ENCODE measurements around the gene IL10RB. TPM values are rescaled to one million over a fixed set of nuclear protein-coding genes. Genes with fewer than 3 reads are reported as not detected.

The IL10RB gene
- total RNA-seq, 4 donors from 2014 or later, result 17.5 to 27.3 (median 21.3) TPM

- 83 to 96% methylated on average over 1 of the region's 1 CpG for WGBS, 2 donors
- no peak overlapping the region for H3K27ac ChIP-seq
- DNase-seq (ENCODE audit: low spot score in 2 of 2), result no peak
- peaks cover 0 to 3% (median 0%) of the 10 kb centered on the region in 4 donors for H3K9me3 ChIP-seq
- no peaks in the 10 kb centered on the region for H3K36me3 ChIP-seq
- H3K4me3 ChIP-seq, result no peak overlapping the region
- no peak for TF ChIP-seq EP300 (IDR thresholded peaks at IDR 0.05)
- TF ChIP-seq, protein P1, sequence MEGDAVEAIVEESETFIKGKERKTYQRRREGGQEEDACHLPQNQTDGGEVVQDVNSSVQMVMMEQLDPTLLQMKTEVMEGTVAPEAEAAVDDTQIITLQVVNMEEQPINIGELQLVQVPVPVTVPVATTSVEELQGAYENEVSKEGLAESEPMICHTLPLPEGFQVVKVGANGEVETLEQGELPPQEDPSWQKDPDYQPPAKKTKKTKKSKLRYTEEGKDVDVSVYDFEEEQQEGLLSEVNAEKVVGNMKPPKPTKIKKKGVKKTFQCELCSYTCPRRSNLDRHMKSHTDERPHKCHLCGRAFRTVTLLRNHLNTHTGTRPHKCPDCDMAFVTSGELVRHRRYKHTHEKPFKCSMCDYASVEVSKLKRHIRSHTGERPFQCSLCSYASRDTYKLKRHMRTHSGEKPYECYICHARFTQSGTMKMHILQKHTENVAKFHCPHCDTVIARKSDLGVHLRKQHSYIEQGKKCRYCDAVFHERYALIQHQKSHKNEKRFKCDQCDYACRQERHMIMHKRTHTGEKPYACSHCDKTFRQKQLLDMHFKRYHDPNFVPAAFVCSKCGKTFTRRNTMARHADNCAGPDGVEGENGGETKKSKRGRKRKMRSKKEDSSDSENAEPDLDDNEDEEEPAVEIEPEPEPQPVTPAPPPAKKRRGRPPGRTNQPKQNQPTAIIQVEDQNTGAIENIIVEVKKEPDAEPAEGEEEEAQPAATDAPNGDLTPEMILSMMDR (IDR thresholded peaks at IDR 0.05), result no peak
- no peak for TF ChIP-seq POLR2A (IDR thresholded peaks at IDR 0.05)
- no peaks in the 10 kb centered on the region for H3K27me3 ChIP-seq
- peaks cover 0 to 7% (median 0%) of the 10 kb centered on the region in 4 donors for H3K4me1 ChIP-seq
These were observed 43.6 kb downstream of the IL10RB start for GRCh38 chr21:33309778-33310177.

DNA sequence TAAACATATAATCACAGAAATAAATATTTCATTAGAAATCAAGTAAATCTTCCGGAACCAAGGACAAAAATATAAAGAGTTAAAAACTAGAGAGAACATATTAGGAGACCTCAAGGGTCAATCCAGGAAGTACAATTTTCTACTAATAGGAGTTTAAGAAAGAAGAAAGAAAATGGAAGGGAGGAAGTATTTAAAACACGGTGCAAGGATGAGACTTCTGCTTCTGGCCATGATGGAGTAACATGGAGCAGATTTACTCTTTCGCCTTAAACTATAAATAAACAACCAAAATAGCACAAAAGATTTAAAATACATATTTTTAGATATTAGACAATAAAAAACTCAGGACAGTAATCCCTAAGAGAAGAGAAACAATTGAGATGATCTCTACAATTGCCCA lies 46.0 kb downstream of the IL10RB start:
- peaks cover 0 to 7% (median 0%) of the 10 kb centered on the region in 4 donors for H3K4me1 ChIP-seq
- no peaks in the 10 kb centered on the region for H3K36me3 ChIP-seq
- TF ChIP-seq EP300 (IDR thresholded peaks at IDR 0.05) (no peak), POLR2A (IDR thresholded peaks at IDR 0.05) (no peak)
- TF ChIP-seq, protein P1 (IDR thresholded peaks at IDR 0.05), result no peak
- H3K4me3 ChIP-seq, result no peak overlapping the region
- WGBS, 2 donors, result 76 to 84% methylated on average over 3 of the region's 3 CpGs
- H3K9me3 ChIP-seq, result peaks cover 0 to 3% (median 0%) of the 10 kb centered on the region in 4 donors
- H3K27me3 ChIP-seq, result no peaks in the 10 kb centered on the region
- DNase-seq (ENCODE audit: low spot score in 2 of 2), result no peak
- no peak overlapping the region for H3K27ac ChIP-seq

DNA sequence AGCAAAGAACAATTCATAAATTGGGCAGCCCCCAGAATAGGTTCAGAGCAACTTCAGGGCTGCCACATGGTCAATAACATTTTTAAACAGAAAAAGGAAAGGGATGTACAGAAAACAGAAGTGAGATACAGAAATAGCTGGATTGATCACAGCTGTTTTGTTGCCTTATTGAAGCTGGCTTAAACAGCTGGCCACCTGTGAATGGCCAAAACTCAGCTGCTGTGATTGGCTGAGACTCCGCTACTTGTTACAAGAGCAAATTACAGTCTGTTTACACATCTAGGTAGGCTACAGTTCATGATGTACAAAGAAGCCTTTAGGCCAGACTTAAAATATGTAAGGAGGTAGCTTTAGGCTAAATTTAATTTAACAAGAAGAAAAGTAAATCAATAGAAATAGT lies 47.0 kb downstream of the IL10RB start:
- H3K4me3 ChIP-seq, result no peak overlapping the region
- no peak for DNase-seq (ENCODE audit: low spot score in 2 of 2)
- no peaks in the 10 kb centered on the region for H3K36me3 ChIP-seq
- H3K27me3 ChIP-seq, result no peaks in the 10 kb centered on the region
- H3K9me3 ChIP-seq, result peaks cover 0 to 3% (median 0%) of the 10 kb centered on the region in 4 donors
- WGBS, 2 donors, result 94 to 97% methylated on average over 1 of the region's 1 CpG
- peaks cover 0 to 7% (median 0%) of the 10 kb centered on the region in 4 donors for H3K4me1 ChIP-seq
- TF ChIP-seq, protein P1 (IDR thresholded peaks at IDR 0.05), result no peak
- TF ChIP-seq POLR2A (IDR thresholded peaks at IDR 0.05), result no peak
- no peak for TF ChIP-seq EP300 (IDR thresholded peaks at IDR 0.05)
- H3K27ac ChIP-seq, result no peak overlapping the region

DNA sequence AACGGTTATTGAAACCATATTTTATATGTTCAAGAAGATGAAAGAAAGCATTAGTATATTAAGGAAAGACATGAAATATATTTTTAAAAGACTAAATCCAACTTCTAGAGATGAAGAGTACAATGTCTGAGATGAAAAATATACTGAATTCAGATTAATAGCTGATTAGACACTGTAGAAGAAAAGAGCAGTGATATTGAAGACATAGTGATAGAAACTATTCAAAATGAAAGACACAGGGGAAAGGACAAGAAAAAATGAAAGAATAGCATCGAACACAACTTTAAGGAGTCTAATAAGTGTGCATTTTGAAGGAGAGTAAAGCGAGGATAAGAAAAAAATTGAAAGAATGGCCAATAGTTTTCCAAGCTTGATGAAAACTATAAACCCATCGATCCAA lies 47.4 kb downstream of the IL10RB start:
- 84 to 94% methylated on average over 4 of the region's 4 CpGs for WGBS, 2 donors
- Histone ChIP-seq H3K4me3 (no peak overlapping the region), H3K9me3 (peaks cover 0 to 3% (median 0%) of the 10 kb centered on the region in 4 donors), H3K36me3 (no peaks in the 10 kb centered on the region), H3K27me3 (no peaks in the 10 kb centered on the region), H3K27ac (no peak overlapping the region), H3K4me1 (peaks cover 0 to 5% (median 0%) of the 10 kb centered on the region in 4 donors)
- TF ChIP-seq, protein P1 (IDR thresholded peaks at IDR 0.05), result no peak
- TF ChIP-seq POLR2A (IDR thresholded peaks at IDR 0.05) (no peak), EP300 (IDR thresholded peaks at IDR 0.05) (no peak)
- DNase-seq (ENCODE audit: low spot score in 2 of 2), result no peak

DNA sequence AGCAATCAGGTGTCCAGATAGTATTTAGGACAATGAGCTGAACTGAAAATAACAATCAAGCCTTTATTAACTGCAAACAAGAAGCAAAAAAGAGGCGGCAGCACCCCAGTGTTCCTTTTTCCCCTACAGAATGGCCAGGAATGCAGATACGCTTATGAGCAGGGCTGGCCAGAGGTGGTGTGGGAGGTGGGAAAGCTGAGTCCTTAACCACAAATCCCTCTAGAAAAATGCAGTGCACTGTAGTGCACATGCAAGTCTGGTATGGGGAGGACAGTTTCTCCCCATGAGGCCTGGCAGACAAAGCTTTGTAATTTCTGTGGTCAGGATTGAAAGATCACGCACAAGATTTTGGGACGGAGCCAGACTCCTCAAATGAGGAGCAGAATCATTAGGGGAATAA lies 47.9 kb downstream of the IL10RB start:
- Histone ChIP-seq H3K4me3 (no peak overlapping the region), H3K27ac (no peak overlapping the region), H3K9me3 (peaks cover 0 to 3% (median 0%) of the 10 kb centered on the region in 4 donors), H3K36me3 (no peaks in the 10 kb centered on the region), H3K4me1 (peaks cover 0 to under 1% (median 0%) of the 10 kb centered on the region in 4 donors), H3K27me3 (no peaks in the 10 kb centered on the region)
- DNase-seq (ENCODE audit: low spot score in 2 of 2), result no peak
- 68 to 79% methylated on average over 4 of the region's 4 CpGs for WGBS, 2 donors
- TF ChIP-seq EP300 (IDR thresholded peaks at IDR 0.05) (no peak), POLR2A (IDR thresholded peaks at IDR 0.05) (no peak)
- TF ChIP-seq, protein P1 (IDR thresholded peaks at IDR 0.05), result no peak
